Measurements from ENCODE around the gene STK17B.

GRCh38 chr2:196172951-196173350 lies 1.6 kb upstream of the STK17B start:
- TF ChIP-seq CTCF (IDR thresholded peaks at IDR 0.05; ENCODE audit: borderline replicate concordance, extremely low read depth, low read length, poor library complexity, severe bottlenecking) (no peak), EZH2 (IDR thresholded peaks at IDR 0.05; ENCODE audit: borderline replicate concordance, low read depth, low read length, severe bottlenecking) (no peak)
